SJSA1 (cell line): ENCODE results near the gene HAS3. TPM values are rescaled to one million over a fixed set of nuclear protein-coding genes. Genes with fewer than 3 reads are reported as not detected.

Experiments
- DNase-seq, 2 experiments: peaks; one replicate each; pipeline ENCODE4 v3.0.0-alpha.2; 2015 to 2020; ENCODE audit warnings: low spot score in 2 of 2, low read depth in 1 of 2
- H3K27ac ChIP-seq: fragments of 250-450 bp; sonication (Bioruptor Pico); 2 replicates; pipeline ENCODE4 v1.5.1; 2020; ENCODE audit warnings: mild to moderate bottlenecking, moderate library complexity
- H3K27me3 ChIP-seq: fragments of 250-450 bp; sonication (Bioruptor Pico); replicated peaks from 2 replicates; pipeline ENCODE4 v1.5.1; 2020; ENCODE audit warnings: mild to moderate bottlenecking, moderate library complexity
- H3K36me3 ChIP-seq: fragments of 250-450 bp; sonication (Bioruptor Pico); 2 replicates; pipeline ENCODE4 v1.5.1; 2020; ENCODE audit warnings: mild to moderate bottlenecking
- H3K4me1 ChIP-seq: fragments of 250-450 bp; sonication (Bioruptor Pico); replicated peaks from 2 replicates; pipeline ENCODE4 v1.6.1; 2021; ENCODE audit warnings: mild to moderate bottlenecking
- H3K4me3 ChIP-seq: fragments of 250-450 bp; sonication (Bioruptor Pico); 2 replicates; pipeline ENCODE4 v1.5.1; 2020; ENCODE audit warnings: mild to moderate bottlenecking
- H3K9me3 ChIP-seq: fragments of 250-450 bp; sonication (Bioruptor Pico); replicated peaks from 2 replicates; pipeline ENCODE4 v1.5.1; 2020; ENCODE audit warnings: mild to moderate bottlenecking
- total RNA-seq: library from RNA; depleted of rRNA; stranded (reverse); fragments of >200 nt; shearing (Covaris generic); gene quantifications from 2 replicates; pipeline ENCODE4 v1.2.3, GENCODE V29; 2014

Gene HAS3
- total RNA-seq, 1 experiment from 2014 or later = 0.58 TPM

- no peaks in the 10 kb centered on the region for H3K9me3 ChIP-seq
- no peaks in the 10 kb centered on the region for H3K27me3 ChIP-seq
- DNase-seq = no peak
- peaks cover 13% of the 10 kb centered on the region for H3K4me1 ChIP-seq
- H3K27ac ChIP-seq = no peak overlapping the region
- H3K4me3 ChIP-seq = no peak overlapping the region
- H3K36me3 ChIP-seq = peaks cover 23% of the 10 kb centered on the region
Measured at GRCh38 chr16:69108064-69108904, 2.8 kb downstream of the HAS3 start.

- DNase-seq = no peak
- no peaks in the 10 kb centered on the region for H3K9me3 ChIP-seq
- peaks cover 13% of the 10 kb centered on the region for H3K4me1 ChIP-seq
- peaks cover 25% of the 10 kb centered on the region for H3K36me3 ChIP-seq
- H3K27me3 ChIP-seq = no peaks in the 10 kb centered on the region
- no peak overlapping the region for H3K27ac ChIP-seq
- no peak overlapping the region for H3K4me3 ChIP-seq
Measured at GRCh38 chr16:69108905-69109252, 3.4 kb downstream of the HAS3 start.

- peaks cover 13% of the 10 kb centered on the region for H3K4me1 ChIP-seq
- H3K27ac ChIP-seq = no peak overlapping the region
- no peaks in the 10 kb centered on the region for H3K9me3 ChIP-seq
- no peaks in the 10 kb centered on the region for H3K27me3 ChIP-seq
- no peak overlapping the region for H3K4me3 ChIP-seq
- peaks cover 29% of the 10 kb centered on the region for H3K36me3 ChIP-seq
- DNase-seq = no peak
Measured at GRCh38 chr16:69109486-69110270, 4.2 kb downstream of the HAS3 start.

- Histone ChIP-seq H3K36me3 (peaks cover 36% of the 10 kb centered on the region), H3K4me3 (no peak overlapping the region), H3K4me1 (peaks cover 13% of the 10 kb centered on the region), H3K9me3 (no peaks in the 10 kb centered on the region), H3K27me3 (no peaks in the 10 kb centered on the region), H3K27ac (no peak overlapping the region)
- no peak for DNase-seq
Measured at GRCh38 chr16:69110406-69110805, 5.0 kb downstream of the HAS3 start.

GRCh38 chr16:69111216-69111875 is 5.9 kb downstream of the HAS3 start:
- Histone ChIP-seq H3K9me3 (no peaks in the 10 kb centered on the region), H3K4me1 (peaks cover 7% of the 10 kb centered on the region), H3K4me3 (no peak overlapping the region), H3K27ac (no peak overlapping the region), H3K27me3 (no peaks in the 10 kb centered on the region), H3K36me3 (peaks cover 41% of the 10 kb centered on the region)
- no peak for DNase-seq

GRCh38 chr16:69111876-69112230 is 6.4 kb downstream of the HAS3 start:
- Histone ChIP-seq H3K36me3 (peaks cover 46% of the 10 kb centered on the region), H3K27me3 (no peaks in the 10 kb centered on the region), H3K27ac (no peak overlapping the region), H3K4me3 (no peak overlapping the region), H3K4me1 (peaks cover 2% of the 10 kb centered on the region), H3K9me3 (no peaks in the 10 kb centered on the region)
- DNase-seq = no peak

GRCh38 chr16:69112285-69113129 is 7.1 kb downstream of the HAS3 start:
- Histone ChIP-seq H3K9me3 (no peaks in the 10 kb centered on the region), H3K27ac (no peak overlapping the region), H3K4me1 (no peaks in the 10 kb centered on the region), H3K36me3 (peaks cover 52% of the 10 kb centered on the region), H3K27me3 (no peaks in the 10 kb centered on the region), H3K4me3 (no peak overlapping the region)
- DNase-seq = peak; percentile 31 to 75

- H3K4me3 ChIP-seq = no peak overlapping the region
- no peak for DNase-seq
- no peak overlapping the region for H3K27ac ChIP-seq
- no peaks in the 10 kb centered on the region for H3K27me3 ChIP-seq
- no peaks in the 10 kb centered on the region for H3K9me3 ChIP-seq
- peaks cover 57% of the 10 kb centered on the region for H3K36me3 ChIP-seq
- no peaks in the 10 kb centered on the region for H3K4me1 ChIP-seq
Measured at GRCh38 chr16:69113216-69113615, 7.8 kb downstream of the HAS3 start.

GRCh38 chr16:69114346-69114975 is 9.0 kb downstream of the HAS3 start:
- no peak overlapping the region for H3K27ac ChIP-seq
- no peaks in the 10 kb centered on the region for H3K27me3 ChIP-seq
- no peak overlapping the region for H3K4me3 ChIP-seq
- H3K9me3 ChIP-seq = no peaks in the 10 kb centered on the region
- DNase-seq = no peak
- H3K4me1 ChIP-seq = no peaks in the 10 kb centered on the region
- H3K36me3 ChIP-seq = peaks cover 64% of the 10 kb centered on the region

- no peak overlapping the region for H3K4me3 ChIP-seq
- peaks cover 64% of the 10 kb centered on the region for H3K36me3 ChIP-seq
- no peaks in the 10 kb centered on the region for H3K4me1 ChIP-seq
- H3K27ac ChIP-seq = no peak overlapping the region
- no peaks in the 10 kb centered on the region for H3K9me3 ChIP-seq
- no peaks in the 10 kb centered on the region for H3K27me3 ChIP-seq
- DNase-seq = no peak
Measured at GRCh38 chr16:69114976-69115355, 9.5 kb downstream of the HAS3 start.

GRCh38 chr16:69115361-69115760 is 9.9 kb downstream of the HAS3 start:
- Histone ChIP-seq H3K4me3 (no peak overlapping the region), H3K27ac (no peak overlapping the region), H3K27me3 (no peaks in the 10 kb centered on the region), H3K4me1 (no peaks in the 10 kb centered on the region), H3K9me3 (no peaks in the 10 kb centered on the region), H3K36me3 (peaks cover 65% of the 10 kb centered on the region)
- no peak for DNase-seq

- H3K27ac ChIP-seq = no peak overlapping the region
- no peak overlapping the region for H3K4me3 ChIP-seq
- DNase-seq = no peak
- peaks cover 70% of the 10 kb centered on the region for H3K36me3 ChIP-seq
- no peaks in the 10 kb centered on the region for H3K27me3 ChIP-seq
- H3K4me1 ChIP-seq = no peaks in the 10 kb centered on the region
- no peaks in the 10 kb centered on the region for H3K9me3 ChIP-seq
Measured at GRCh38 chr16:69115837-69116236, 10.4 kb downstream of the HAS3 start.

- Histone ChIP-seq H3K36me3 (peaks cover 75% of the 10 kb centered on the region), H3K4me1 (no peaks in the 10 kb centered on the region), H3K4me3 (no peak overlapping the region), H3K27me3 (no peaks in the 10 kb centered on the region), H3K9me3 (no peaks in the 10 kb centered on the region), H3K27ac (no peak overlapping the region)
- no peak for DNase-seq
Measured at GRCh38 chr16:69116256-69116875, 10.9 kb downstream of the HAS3 start.
